A673 (cell line): ENCODE data around the gene COBLL1. TPM values are rescaled to one million over a fixed set of nuclear protein-coding genes. Genes with fewer than 3 reads are reported as not detected.

ENCODE experiments used
- BruUV-seq: library from RNA; stranded (reverse); fragments of 400-500 nt; replicated peaks from 2 replicates; lab custom pipeline; 2021; lab: Mats Ljungman, UMichigan
- CTCF ChIA-PET: fragments of 300-600 bp; sonication (Branson Sonifier 250); formaldehyde crosslinking; loops from one replicate; lab custom pipeline; 2022; ENCODE audit warnings: antibody characterized with exemption; lab: Charles Lee
- POLR2A ChIA-PET: fragments of 300-600 bp; sonication (Branson Sonifier 250); formaldehyde crosslinking; loops from one replicate; lab custom pipeline; 2022; ENCODE audit warnings: antibody characterized with exemption; ENCODE audit not compliant: low non-redundant PET; lab: Charles Lee
- DNase-seq: peaks from one replicate; pipeline ENCODE4 v3.0.0-alpha.2; 2015; ENCODE audit warnings: low spot score
- H3K27ac ChIP-seq: fragments of 200-600 bp; sonication (generic); 2 replicates; pipeline ENCODE4 v1.5.1; 2016; ENCODE audit warnings: mixed run types, low read depth, mild to moderate bottlenecking, mixed read lengths, antibody characterized with exemption, low read length; ENCODE audit not compliant: poor library complexity, severe bottlenecking
- H3K27me3 ChIP-seq: fragments of 200-600 bp; sonication (generic); replicated peaks from 2 replicates; pipeline ENCODE4 v1.6.1; 2017; ENCODE audit warnings: mixed run types, low read depth, mild to moderate bottlenecking, mixed read lengths, antibody characterized with exemption, low read length; ENCODE audit not compliant: insufficient read depth, poor library complexity
- H3K36me3 ChIP-seq: fragments of 200-600 bp; sonication (generic); 2 replicates; pipeline ENCODE4 v1.6.1; 2016; ENCODE audit warnings: mixed run types, mild to moderate bottlenecking, mixed read lengths, antibody characterized with exemption, low read length; ENCODE audit not compliant: insufficient read depth, poor library complexity, severe bottlenecking
- H3K4me1 ChIP-seq: fragments of 200-600 bp; sonication (generic); 2 replicates; pipeline ENCODE4 v1.6.1; 2017; ENCODE audit warnings: mixed run types, mild to moderate bottlenecking, mixed read lengths, antibody characterized with exemption, low read length; ENCODE audit not compliant: insufficient read depth, poor library complexity, severe bottlenecking
- H3K4me3 ChIP-seq: fragments of 200-600 bp; sonication (generic); 2 replicates; pipeline ENCODE4 v1.5.1; 2016; ENCODE audit warnings: low read depth, mixed run types, mild to moderate bottlenecking, mixed read lengths, low read length; ENCODE audit not compliant: poor library complexity, severe bottlenecking
- H3K9me3 ChIP-seq: fragments of 200-600 bp; sonication (generic); 2 replicates; pipeline ENCODE4 v1.6.1; 2016; ENCODE audit warnings: mixed run types, low read depth, mild to moderate bottlenecking, mixed read lengths, antibody characterized with exemption, low read length; ENCODE audit not compliant: poor library complexity, severe bottlenecking
- CTCF ChIP-seq: fragments of 300-800, 200-600 bp; sonication (generic); conservative IDR thresholded peaks from 2 replicates; pipeline ENCODE4 v1.5.1; 2017; ENCODE audit warnings: low read depth, mild to moderate bottlenecking, antibody characterized with exemption, low read length, moderate library complexity, mixed read lengths
- EZH2 ChIP-seq: fragments of 200-600 bp; sonication (generic); IDR thresholded peaks from 2 replicates; pipeline ENCODE4 v1.6.1; 2017; ENCODE audit warnings: borderline replicate concordance, low read depth, mild to moderate bottlenecking, mixed read lengths, antibody characterized with exemption, low read length; ENCODE audit not compliant: poor library complexity, severe bottlenecking
- intact Hi-C: fragments of 100-400 bp; cut with micrococcal nuclease; formaldehyde crosslinking; loops from one replicate; pipeline ENCODE4 v1.10.0; 2022; ENCODE audit not compliant: unreplicated experiment
- total RNA-seq: library from RNA; stranded (reverse); gene quantifications from 2 replicates; pipeline ENCODE4 v1.2.3, GENCODE V29; 2021

The COBLL1 gene
- total RNA-seq, 1 experiment from 2014 or later, result 6.6 TPM

GRCh38 chr2:164881524-164881923, 39.9 kb upstream of the COBLL1 start:
- no peak overlapping the region for H3K27ac ChIP-seq
- POLR2A ChIA-PET, result no interaction called here
- no peak for DNase-seq
- BruUV-seq, result no TSS peak
- H3K9me3 ChIP-seq, result no peaks in the 10 kb centered on the region
- intact Hi-C loops, result no loop called here
- no peak for TF ChIP-seq EZH2
- H3K36me3 ChIP-seq, result no peaks in the 10 kb centered on the region
- H3K4me3 ChIP-seq, result no peak overlapping the region
- CTCF ChIA-PET, result no interaction called here
- H3K4me1 ChIP-seq, result no peaks in the 10 kb centered on the region
- no peaks in the 10 kb centered on the region for H3K27me3 ChIP-seq

GRCh38 chr2:164879901-164880535, 38.4 kb upstream of the COBLL1 start:
- Histone ChIP-seq H3K4me1 (no peaks in the 10 kb centered on the region), H3K9me3 (no peaks in the 10 kb centered on the region), H3K27ac (no peak overlapping the region), H3K4me3 (no peak overlapping the region), H3K27me3 (no peaks in the 10 kb centered on the region), H3K36me3 (no peaks in the 10 kb centered on the region)
- no TSS peak for BruUV-seq
- TF ChIP-seq EZH2, result no peak
- no peak for DNase-seq
- POLR2A ChIA-PET, result no interaction called here
- intact Hi-C loops, result no loop called here
- CTCF ChIA-PET, result no interaction called here

GRCh38 chr2:164877927-164878326, 36.3 kb upstream of the COBLL1 start:
- no TSS peak for BruUV-seq
- Histone ChIP-seq H3K36me3 (no peaks in the 10 kb centered on the region), H3K4me3 (no peak overlapping the region), H3K4me1 (no peaks in the 10 kb centered on the region), H3K9me3 (no peaks in the 10 kb centered on the region), H3K27me3 (no peaks in the 10 kb centered on the region), H3K27ac (no peak overlapping the region)
- POLR2A ChIA-PET, result no interaction called here
- TF ChIP-seq EZH2 (no peak), CTCF (no peak)
- no peak for DNase-seq
- CTCF ChIA-PET, result no interaction called here
- intact Hi-C loops, result no loop called here

- Histone ChIP-seq H3K4me3 (no peak overlapping the region), H3K36me3 (no peaks in the 10 kb centered on the region), H3K4me1 (no peaks in the 10 kb centered on the region), H3K27ac (no peak overlapping the region), H3K9me3 (no peaks in the 10 kb centered on the region), H3K27me3 (no peaks in the 10 kb centered on the region)
- intact Hi-C loops, result no loop called here
- BruUV-seq, result no TSS peak
- TF ChIP-seq CTCF (no peak), EZH2 (no peak)
- ChIA-PET CTCF (no interaction called here), POLR2A (no interaction called here)
- no peak for DNase-seq
These were observed 35.5 kb upstream of the COBLL1 start for GRCh38 chr2:164877169-164877568.
